Fibroblast of skin of abdomen (primary cell): Measurements from ENCODE around the gene LIPA. TPM values are rescaled to one million over a fixed set of nuclear protein-coding genes. Genes with fewer than 3 reads are reported as not detected.
"Not testable (repeated sequence)": the region's sequence is repeated elsewhere in the genome, so short reads cannot be mapped to it uniquely, and the experiment has no call there.

Experiments used
- DNase-seq: peaks from one replicate; pipeline ENCODE4 v3.0.0-alpha.2; 2013
- polyA plus RNA-seq, 2 experiments: library from polyadenylated mRNA; unstranded; fragments of 120-200 nt; gene quantifications; one replicate each; pipeline ENCODE4 v1.2.1, GENCODE V29; 2013; ENCODE audit not compliant: insufficient read length in 2 of 2

LIPA gene
- polyA plus RNA-seq (2013, experiment 1 of 2; ENCODE audit: insufficient read length), result 38.9 TPM
- 38.8 TPM for polyA plus RNA-seq (2013, experiment 2 of 2; ENCODE audit: insufficient read length)

DNA sequence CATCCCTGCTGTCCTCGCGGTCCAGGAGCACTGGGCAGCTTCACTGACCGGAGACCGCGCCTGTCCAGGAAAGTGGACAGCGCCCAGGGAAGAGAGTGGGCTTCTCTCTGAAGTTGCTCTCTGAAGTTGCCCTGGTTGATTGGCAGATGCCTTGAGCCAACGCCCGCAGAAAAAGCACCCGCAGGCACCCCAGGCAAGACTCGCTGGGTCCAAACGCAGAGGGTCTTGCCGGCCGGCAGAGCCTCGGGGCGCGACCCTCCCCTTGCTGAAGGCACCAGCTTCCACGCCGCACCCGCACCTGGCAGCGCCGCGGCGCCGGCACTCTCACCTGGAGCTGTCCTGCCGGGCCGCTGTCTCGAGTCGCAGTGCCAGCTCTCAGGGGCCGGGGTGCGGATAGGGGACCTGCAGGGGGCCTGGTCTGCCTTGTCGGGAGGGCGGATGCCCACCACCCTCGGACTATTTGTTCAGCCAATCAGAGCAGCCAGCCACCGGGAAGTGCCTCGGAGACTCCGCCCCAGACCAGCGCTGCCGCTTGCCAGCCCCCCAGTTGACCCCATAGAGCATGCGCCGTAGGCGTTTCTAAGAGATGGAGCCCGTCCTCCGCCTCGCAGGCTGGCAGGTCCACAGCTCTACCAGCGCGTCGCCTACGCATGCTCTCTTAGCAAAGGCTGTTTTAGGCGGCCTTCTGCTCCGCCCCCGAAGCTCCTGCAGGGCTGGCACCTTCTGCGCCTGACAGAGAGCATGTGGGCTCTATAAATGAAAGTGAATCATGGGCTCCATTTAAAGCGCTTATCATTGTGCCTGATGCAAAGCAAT, at the start of gene LIPA:
TSS of gene LIPA (minus strand) at position 367 of the 816 bp plus-strand sequence. CDS start 4,127 bp downstream, outside the sequence.
- DNase-seq, result peak; percentile 97

DNA sequence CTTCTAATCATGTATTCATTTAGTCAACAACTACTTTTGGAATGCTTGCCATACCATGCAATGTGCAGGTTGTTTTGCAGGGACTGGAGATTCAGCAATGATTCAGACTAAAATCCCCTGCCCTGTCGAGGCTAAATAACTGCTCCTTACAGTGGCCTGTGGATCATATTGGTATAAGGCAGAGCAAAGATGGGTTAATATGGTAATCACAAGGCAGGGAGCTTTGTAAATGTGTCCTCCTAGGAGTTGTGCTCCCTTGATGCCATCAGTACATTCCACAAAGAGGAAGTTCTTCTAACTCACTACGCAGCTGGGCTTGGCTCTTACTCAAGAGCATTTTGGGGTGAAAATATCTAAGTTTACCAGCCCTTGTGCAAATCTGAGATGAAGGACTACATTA, 49.7 kb upstream of the LIPA start:
- DNase-seq, result peak; percentile 28

DNA sequence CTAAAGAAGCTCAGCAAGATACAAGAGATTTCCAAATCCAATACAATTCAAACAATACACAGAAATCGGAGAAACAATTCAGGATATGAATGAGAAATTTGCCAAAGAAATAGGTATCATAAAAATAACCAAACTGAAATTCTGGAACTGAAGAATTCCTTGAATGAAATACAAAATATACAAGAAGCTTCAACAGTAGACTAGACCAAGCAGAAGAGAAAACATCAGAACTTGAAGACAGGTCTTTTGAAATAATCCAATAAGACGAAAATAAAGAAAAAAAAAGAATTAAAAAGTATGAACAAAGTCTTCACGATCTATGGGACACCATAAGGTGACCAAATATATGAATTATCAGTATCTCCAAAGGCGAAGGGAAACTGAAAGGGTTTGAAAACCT, 47.5 kb upstream of the LIPA start:
- DNase-seq, result no peak

DNA sequence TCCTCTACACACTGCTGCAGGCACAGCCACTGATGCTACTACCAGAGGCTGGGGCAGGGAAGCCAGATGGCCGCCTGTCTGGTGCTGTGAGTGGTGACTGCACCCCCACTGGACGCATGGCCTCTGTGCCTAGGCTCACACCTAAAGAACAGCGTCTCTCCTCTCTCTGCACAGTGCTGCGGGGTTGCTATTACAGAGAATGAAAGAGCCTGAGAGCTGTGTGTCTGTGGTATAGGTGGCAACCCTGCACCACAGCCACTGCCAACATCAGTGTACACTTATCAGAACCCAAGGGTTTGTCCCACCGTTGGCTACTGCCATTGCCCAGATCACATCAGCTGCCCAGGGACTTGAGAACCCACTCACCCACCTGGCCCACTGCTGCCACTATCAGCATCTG, 46.2 kb upstream of the LIPA start:
- DNase-seq, result no peak

DNA sequence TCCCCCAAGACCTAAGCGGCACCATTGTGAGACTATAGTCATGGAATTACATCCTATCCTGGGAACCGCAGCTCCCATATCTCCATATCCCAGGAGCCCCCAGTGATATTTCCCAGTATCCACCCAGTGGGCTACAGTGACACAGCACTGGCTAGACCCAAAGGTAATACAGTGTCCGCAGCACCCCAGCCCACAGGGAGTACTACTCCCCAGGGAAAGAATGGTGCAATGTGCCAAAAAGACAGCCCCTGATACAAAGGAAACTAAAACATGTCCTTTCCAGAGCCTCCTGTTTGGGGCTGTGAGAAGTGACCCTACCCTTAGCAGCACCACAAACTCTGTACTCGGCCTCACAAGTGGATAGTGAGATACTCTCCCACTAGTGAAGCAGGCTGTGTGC, 45.8 kb upstream of the LIPA start:
- no peak for DNase-seq

DNA sequence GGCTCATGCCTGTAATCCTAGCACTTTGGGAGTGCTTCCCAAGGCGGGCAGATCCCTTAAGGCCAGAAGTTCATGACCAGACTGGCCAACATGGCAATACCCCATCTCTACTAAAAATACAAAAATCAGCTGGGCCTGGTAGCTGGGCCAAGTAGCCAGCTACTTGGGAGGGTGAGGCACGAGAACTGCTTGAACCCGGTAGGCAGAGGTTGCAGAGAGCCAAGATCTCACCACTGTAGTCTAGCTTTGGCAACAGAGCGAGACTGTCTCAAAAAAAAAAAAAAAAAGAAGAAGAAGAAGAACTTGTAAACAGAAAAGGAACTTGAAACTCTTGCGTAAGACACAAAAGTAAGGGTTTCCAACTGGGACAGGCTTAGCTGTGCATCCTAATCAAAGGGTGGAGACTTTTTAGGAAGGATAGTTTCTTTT, 44.7 kb upstream of the LIPA start:
- DNase-seq, result peak; percentile 41

DNA sequence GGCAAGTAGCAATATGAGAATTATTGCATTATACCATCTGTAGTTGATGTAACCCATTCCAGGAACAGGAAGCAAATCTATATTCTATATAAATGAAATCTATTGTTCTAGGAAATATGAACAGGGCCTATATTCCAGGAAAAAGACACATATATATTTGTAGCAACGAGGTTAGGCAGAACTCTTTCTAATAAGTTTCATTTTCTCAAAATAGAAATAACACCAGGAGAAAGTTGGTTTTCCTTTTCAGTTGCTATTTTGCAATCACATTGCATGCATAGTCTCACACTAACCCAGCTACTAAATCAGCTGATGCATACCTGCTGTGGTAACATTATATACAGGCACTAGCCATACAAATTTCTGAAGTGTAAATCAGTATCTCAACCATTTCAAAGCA, 44.0 kb upstream of the LIPA start:
- peak; percentile 85 for DNase-seq

DNA sequence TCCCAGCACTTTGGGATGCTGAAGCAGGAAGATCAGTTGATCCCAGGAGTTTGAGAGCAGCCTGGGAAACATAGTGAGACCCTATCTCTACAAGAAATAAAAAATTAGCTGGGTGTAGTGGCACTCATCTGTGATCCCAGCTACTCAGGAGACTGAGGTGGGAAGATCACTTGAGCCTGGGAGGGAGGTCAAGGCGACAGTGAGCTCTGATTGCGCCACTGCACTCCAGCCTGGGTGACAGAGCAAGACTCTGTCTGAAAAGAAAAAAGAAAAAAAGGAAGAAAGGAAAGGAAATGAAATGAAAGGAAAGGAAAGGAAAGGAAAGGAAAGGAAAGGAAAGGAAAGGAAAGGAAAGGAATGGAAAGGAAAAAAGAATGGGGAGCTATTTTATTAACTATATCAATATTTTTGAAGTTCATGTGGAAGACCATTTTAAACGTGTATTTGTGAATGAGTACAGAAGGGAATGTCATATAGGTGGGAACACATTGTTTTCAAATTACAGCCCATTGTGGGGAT, 43.2 kb upstream of the LIPA start:
- DNase-seq, result no peak

DNA sequence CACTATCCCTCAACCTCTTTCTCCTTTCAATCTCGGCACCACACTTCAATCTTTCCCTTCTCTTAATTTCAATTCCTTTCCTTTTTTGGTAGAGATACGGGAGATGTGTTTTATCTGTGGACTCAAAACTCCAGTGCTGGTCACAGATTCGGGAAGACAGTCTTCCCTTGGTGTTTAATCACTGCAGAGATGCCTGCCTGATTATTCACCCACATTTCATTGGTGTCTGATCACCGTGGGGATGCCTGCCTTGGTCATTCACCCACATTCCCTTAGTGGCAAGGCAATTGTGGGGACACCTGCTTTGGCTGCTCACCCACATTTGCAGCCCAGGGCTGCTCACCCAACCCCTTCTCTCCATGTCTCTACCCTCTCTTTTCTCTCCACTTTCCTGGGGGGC, 33.7 kb upstream of the LIPA start:
- DNase-seq, result peak; percentile 72

DNA sequence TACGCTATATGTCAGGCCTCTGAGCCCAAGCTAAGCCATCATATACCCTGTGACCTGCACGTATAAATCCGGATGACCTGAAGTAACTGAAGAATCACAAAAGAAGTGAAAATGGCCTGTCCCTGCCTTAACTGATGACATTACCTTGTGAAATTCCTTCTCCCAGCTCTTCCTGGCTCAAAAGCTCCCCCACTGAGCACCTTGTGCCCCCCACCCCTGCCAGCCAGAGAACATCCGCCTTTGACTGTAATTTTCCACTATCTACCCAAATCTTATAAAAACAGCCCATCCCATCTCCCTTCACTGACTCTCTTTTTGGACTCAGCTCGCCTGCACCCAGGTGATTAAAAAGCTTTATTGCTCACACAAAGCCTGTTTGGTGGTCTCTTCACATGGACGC, 33.1 kb upstream of the LIPA start:
- not testable (repeated sequence) for DNase-seq

DNA sequence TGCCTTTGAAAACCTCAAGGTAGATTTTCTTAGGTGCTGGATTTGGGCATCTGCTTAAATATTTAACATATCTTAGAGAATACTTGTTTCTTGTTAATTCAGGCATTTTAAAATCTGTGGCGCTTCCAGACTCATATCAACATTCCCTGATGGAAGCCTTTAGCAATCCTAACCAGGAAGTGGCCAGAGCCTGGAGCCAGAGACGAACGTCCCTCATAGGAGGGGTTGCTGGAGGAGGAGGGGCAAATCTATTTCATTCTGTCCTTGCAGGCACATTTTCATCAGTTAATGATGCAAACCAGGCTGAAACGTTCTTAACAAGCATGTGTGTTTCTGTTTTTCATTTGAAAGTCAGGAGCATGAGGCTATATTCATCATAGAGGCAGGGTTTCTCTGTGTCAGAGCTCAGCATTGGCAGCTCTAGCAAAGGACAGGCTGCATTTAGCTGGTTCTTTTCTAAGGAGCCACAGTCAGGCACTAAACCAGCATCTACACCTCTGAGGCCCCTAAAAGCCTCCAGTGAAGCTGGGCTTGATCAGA, 32.4 kb upstream of the LIPA start:
- peak; percentile 96 for DNase-seq

DNA sequence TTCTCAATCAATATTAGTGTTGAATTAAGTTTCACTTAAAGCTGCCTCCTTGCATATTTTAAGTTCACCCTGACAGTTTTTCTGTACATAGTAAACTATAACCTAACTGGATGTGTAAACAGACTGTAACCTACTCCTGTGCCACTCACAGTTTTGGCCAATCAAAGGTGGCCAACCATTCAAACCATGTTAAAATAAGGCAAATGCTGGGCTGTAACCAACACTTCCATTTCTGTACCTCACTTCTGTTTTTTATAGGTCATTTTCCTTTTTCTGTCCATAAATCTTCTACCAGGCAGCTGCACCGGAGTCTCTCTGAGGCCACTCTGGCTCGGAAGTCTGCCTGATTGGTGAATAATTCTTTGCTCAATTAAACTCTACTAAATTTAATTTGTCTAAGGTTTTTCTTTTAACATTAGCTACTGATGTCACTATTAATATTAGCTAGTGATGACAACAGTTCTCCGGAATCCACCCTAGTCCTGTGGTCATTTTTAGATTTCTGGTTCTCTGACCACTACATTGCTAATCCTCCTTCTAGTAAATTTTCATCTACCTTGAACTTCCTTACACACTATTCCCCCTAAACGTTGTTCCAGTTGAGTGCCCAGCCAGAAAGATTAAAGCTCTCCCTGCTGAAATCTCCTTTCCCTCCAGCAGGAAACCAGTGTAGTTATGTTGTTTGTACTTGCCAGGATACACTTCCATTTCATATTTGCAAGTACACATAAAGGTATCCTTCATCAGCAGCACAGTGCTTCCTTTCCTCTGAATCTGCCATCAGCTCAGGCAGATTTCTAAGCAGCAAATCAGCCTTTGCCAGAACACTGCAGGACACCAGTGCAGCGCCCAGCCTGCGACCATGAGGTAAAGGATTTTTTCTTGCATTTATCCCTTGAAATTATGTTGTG, 31.7 kb upstream of the LIPA start:
- DNase-seq, result peak; percentile 56

DNA sequence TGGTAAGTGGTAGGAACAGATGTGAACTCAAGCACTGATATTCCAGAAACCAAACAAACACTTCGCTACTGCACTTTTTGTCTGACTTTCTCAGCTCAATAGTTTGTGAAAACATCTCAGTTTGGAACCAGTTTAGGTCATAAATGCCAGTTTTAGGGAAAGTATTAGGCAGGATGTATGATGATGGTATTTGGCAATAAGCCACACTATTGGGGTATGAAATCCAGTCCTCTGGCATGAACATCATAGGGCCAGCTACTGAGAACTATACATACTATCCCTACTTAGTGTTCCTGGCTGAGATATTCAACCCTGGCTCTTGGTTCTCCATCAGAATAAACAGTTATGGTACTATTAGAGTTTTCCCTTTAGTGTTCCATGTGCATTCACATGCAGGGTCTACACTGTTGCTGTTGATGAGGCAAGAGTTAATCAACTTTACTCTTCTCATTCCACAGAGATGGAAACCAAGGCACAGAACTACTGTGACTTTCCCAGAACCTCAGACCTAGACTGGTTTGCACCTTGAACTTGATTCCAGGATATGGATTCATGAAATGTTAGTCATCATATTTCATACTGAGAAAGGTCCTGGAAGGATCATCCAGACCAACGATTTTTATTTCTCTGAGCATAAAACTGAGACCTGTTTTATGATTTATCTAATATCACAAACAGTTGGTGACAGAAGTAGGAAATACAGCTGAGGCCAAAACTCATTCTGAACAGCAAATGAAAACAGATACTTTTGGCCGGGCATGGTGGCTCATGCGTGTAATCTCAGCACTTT, 30.2 kb upstream of the LIPA start:
- DNase-seq, result no peak

DNA sequence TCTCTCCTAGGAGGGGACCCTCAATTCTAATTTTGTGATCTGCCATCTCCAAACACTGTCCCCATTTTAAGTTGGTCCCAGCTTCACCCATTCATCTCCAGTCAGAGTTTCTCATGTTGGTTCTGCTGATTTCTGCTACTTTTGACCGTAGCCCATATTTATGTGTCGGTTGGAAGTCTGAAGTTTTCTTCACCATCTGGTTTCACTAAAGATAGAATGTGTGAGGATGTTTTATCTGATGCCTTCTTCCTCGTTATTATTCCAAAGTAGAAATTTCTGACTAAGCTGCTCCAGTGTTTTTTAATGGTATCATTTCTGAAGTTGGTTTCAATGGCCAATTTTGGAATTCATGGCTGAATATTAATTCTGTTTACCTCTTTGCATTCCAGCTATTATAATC, 28.9 kb upstream of the LIPA start:
- DNase-seq, result peak; percentile 61

DNA sequence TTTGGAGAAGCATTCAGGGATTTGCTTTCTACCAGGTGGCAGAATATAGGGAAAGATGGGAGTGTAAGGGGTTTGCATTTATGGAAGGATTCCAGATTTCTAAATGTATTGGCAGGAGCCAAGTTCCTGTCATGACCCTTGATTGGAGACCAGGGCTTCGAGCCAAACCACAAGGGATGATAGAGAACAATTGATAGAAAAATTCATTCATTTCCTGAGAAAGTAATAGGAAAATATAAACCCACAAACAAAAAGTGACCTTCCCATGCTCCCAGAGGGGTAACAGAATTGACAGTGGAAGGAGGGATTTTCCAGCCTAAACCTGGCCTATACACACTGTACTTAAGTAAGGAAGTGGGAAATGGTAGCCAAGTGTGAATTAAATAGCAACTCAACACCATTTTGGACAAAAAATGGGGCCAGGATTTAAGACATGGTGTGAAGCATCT, 27.9 kb upstream of the LIPA start:
- DNase-seq, result peak; percentile 67

DNA sequence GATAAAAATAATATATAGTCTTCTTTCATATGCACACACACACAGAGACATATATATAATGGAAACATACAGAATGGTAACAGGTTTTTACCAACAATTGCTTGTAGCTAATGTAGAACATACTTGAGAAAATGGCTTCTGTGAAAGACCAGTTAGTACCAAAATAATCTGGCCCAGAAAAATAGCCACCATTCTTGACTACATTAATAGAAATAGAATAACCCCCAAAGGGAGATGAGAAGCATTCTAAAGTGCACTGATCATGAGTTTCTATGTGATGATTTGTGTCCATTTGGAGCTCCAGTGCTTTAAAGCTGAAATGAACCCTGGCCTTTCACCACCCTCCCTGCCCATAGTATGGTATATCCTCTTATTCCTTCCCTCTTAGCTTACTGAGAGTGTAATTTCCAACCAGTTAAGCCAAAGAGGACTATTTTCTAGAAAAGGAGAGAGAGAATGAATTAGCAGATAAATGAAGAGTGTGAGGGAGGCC, 27.4 kb upstream of the LIPA start:
- no peak for DNase-seq

DNA sequence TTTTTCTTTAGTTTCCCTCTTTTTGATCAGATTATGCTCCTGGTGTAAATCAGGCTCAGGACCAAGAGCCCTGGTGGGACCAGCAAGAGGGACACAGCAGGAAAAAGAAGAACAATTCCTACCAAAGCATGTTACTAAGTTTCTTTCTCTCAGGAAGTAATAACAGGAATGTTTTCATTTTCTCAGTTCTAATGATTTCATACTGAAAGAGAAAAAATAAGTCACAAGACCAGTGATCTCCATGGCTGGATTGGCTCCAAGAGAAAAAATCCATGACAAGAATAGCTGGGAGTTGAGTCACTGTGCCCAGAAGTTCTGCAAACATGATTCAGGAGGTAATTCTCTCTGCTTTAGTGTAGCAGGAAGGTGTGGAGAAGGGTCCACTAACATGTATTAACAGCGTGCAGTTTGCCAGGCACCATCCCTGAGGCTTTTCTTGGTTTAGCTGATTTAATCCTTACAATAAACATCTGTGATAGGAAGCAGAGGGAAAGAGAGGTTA, 26.5 kb upstream of the LIPA start:
- peak; percentile 98 for DNase-seq

DNA sequence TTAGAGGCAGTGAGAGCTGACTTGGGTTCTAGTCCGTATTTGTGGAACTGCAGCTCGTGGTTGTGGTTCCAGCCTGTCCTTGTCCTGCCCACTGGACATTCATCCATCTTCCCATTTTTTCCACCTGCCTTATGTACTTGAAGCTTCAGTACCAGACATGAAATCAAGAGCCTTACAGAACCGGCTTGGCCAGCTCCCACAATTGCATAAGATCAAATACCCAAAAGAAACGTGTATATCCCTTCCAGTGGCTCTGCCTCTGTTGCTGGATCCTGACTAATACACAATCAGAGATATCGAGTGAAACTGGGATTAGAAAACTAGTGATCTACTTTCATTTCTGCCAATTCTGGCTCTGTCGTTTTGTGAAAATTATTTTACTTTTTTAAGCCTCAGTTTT, 23.8 kb upstream of the LIPA start:
- DNase-seq, result no peak

DNA sequence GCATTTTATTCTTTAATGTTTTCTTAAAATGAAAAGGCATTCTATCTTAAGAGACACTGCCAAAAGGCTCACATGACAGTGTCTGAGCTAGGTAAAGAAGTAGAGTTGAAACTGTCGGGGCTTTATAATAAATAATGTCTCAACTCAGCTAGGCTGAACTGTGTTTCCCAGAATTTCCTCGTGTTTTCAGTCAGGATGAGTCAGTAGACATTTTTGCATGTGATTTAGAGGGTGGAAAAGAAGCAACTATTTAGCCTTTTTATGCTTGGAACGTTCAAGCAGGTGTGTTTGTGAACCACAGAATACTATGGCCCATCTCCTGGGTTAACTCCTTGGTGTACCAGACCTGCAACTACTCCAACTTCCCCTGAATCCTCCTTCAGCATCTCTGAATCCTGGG, 23.4 kb upstream of the LIPA start:
- DNase-seq, result peak; percentile 75

DNA sequence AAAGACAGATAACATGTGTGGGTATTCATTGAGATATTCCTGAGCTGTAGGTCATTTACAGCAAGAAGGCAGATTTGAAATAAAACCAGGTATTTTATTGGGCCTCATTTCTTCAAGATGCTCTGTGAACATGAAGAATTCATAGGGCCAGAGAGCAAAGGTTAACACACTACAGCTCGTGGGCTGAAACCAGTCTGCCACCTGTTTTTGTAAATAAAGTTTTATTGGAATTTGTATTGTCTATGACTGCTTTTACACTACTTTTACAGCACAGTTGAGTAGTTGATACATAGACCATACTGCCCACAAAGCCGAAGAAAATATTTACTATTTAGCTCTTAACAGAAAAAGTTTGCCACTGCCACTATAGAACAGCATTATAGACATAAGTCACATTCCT, 22.1 kb upstream of the LIPA start:
- no peak for DNase-seq

DNA sequence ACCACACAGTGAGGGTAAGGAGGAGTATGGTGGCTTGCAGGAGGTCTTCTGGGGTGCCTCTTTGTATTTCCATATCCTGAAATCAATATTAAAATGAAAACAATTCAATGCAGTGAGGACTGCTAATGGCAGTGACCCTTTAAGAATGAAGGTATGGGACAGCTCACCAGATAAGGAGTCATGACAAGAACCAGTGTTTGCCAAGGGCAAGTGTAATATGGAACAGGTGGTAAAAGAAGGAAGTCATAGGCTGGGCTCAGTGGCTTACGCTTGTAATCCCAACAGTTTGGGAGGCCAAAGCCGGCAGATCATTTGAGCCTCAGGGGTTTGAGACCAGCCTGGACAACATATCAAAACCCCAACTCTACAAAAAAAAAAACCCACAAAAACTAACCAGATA, 20.0 kb upstream of the LIPA start:
- DNase-seq, result no peak

DNA sequence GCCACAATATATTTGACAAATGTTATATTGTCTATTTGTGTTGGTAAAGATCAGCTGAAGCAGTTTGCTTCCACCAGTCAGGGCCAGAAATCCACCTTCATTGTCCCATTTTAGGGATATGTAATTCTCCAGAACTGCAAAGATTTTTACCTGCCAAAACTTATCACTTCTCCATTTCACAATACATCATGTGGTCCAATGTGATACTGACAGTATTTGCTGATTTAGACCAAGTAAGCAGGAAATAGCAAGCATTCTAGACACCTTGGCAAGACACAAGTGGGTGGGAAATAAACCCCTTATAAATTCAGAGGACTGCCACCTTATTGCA, 18.5 kb upstream of the LIPA start:
- DNase-seq, result no peak
